Activated gamma-delta T cell (primary cell): ENCODE data around the gene KMT2E.

Experiments used
- DNase-seq: peaks from one replicate; lab custom pipeline; 2025; lab: John Stamatoyannopoulos, UW

Gene KMT2E

GRCh38 chr7:105007298-105007697 lies 6.7 kb upstream of the KMT2E start:
- DNase-seq = no peak

- DNase-seq = no peak
Measured at GRCh38 chr7:105009667-105010503, 4.1 kb upstream of the KMT2E start.

- no peak for DNase-seq
Measured at GRCh38 chr7:105010504-105011130, 3.4 kb upstream of the KMT2E start.

- no peak for DNase-seq
Measured at GRCh38 chr7:105011141-105011830, 2.7 kb upstream of the KMT2E start.

- no peak for DNase-seq
Measured at GRCh38 chr7:105011831-105012502, 2.0 kb upstream of the KMT2E start.

- DNase-seq = peak; percentile 99
Measured at GRCh38 chr7:105012503-105013220, 1.3 kb upstream of the KMT2E start.

GRCh38 chr7:105013221-105013815 lies 687 bp upstream of the KMT2E start:
- peak; percentile 80 for DNase-seq

GRCh38 chr7:105014693-105015389 lies 836 bp downstream of the KMT2E start:
- DNase-seq = no peak

- no peak for DNase-seq
Measured at GRCh38 chr7:105015390-105015965, 1.5 kb downstream of the KMT2E start.

GRCh38 chr7:105016068-105016708 lies 2.2 kb downstream of the KMT2E start:
- no peak for DNase-seq

- no peak for DNase-seq
Measured at GRCh38 chr7:105016709-105017656, 3.0 kb downstream of the KMT2E start.

- no peak for DNase-seq
Measured at GRCh38 chr7:105017657-105018365, 3.8 kb downstream of the KMT2E start.

GRCh38 chr7:105019269-105019668 lies 5.3 kb downstream of the KMT2E start:
- DNase-seq = no peak

- no peak for DNase-seq
Measured at GRCh38 chr7:105020926-105021325, 6.9 kb downstream of the KMT2E start.

- no peak for DNase-seq
Measured at GRCh38 chr7:105021352-105021751, 7.3 kb downstream of the KMT2E start.

- DNase-seq = no peak
Measured at GRCh38 chr7:105021967-105022366, 8.0 kb downstream of the KMT2E start.

- no peak for DNase-seq
Measured at GRCh38 chr7:105022458-105022857, 8.5 kb downstream of the KMT2E start.

- DNase-seq = no peak
Measured at GRCh38 chr7:105024734-105025133, 10.7 kb downstream of the KMT2E start.
